ENCODE measurements around the gene CCL4L2.
A peak's percentile ranks its signal among the peaks of the same experiment; 100 is the strongest.
"Not testable (repeated sequence)": the region's sequence is repeated elsewhere in the genome, so short reads cannot be mapped to it uniquely, and the experiment has no call there.

CCL4L2 gene

DNA sequence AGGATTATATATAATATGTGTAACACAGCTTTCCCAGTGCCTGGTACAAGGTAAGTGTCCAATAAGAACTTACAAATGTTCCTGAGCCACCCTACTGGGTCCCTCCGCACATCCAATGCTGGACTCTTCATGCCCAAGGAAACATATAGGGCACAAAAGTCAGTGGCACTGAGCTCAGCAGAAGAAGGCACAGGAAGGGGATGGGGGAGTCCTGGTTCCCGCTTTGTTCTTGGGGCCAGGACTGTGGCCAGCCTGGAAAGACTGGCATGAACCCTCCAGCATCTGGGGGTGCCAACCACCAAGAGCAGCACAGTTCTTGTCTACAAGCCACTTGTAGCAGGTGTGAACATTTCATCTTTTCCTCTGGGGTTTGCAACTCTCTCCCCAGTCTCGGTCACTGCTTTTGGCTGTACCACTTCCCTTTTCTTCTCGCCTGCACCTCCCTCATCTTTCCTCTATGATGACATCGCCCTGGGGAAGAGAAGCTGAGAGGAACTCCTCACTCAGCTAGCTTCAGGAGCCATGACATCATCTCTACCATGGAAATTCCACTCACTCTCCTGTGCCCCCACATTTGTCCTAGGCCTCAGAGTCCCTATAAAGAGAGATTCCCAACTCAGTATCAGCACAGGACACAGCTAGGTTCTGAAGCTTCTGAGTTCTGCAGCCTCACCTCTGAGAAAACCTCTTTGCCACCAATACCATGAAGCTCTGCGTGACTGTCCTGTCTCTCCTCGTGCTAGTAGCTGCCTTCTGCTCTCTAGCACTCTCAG lies at the start of gene CCL4L2:
TSS of gene CCL4L2 (plus strand) at position 625 of the 773 bp plus-strand sequence.
- H3K4me1 ChIP-seq (ENCODE audit: control insufficient read depth in 5 of 5, insufficient read depth in 5 of 5, low read length in 5 of 5): peaks cover 0 to 23% (median 0%) of the 10 kb centered on the region in 5 donors
- not testable (repeated sequence) for H3K27me3 ChIP-seq (ENCODE audit: control insufficient read depth in 5 of 5, insufficient read depth in 4 of 5, low read length in 5 of 5); H3K9me3 ChIP-seq (ENCODE audit: control insufficient read depth in 5 of 5, low read length in 5 of 5); H3K36me3 ChIP-seq (ENCODE audit: control insufficient read depth in 5 of 5, insufficient read depth in 5 of 5, low read length in 5 of 5); H3K4me3 ChIP-seq (ENCODE audit: low read depth in 1 of 5, low read length in 5 of 5); H3K9ac ChIP-seq (ENCODE audit: low read length in 5 of 5); H3K27ac ChIP-seq (ENCODE audit: low read depth, low read length)

DNA sequence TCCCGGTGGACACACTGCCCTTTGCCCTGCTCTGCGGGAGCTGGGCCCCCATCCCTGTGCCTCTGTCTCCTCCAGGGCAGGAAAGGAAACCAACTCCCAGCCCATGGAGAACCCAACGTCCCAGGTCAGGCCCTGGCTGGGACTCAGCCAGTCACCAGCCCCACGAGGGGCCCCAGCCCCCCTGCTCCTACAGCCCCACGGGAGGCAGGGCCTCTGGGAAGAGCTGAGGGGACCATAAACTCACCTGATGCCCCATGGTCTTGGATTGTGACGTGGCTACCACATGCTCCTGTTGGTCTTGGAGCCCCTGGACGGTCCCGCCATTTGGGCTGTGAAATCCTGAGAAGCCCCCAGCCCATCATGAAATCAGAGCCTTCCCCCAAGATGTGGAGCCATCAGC lies 42.0 kb upstream of the CCL4L2 start:
- H3K36me3 ChIP-seq (ENCODE audit: control insufficient read depth in 5 of 5, insufficient read depth in 5 of 5, low read length in 5 of 5); H3K4me1 ChIP-seq (ENCODE audit: control insufficient read depth in 5 of 5, insufficient read depth in 5 of 5, low read length in 5 of 5); H3K27me3 ChIP-seq (ENCODE audit: control insufficient read depth in 5 of 5, insufficient read depth in 4 of 5, low read length in 5 of 5); H3K4me3 ChIP-seq (ENCODE audit: low read depth in 1 of 5, low read length in 5 of 5); H3K9ac ChIP-seq (ENCODE audit: low read length in 5 of 5); H3K27ac ChIP-seq (ENCODE audit: low read depth, low read length); H3K9me3 ChIP-seq (ENCODE audit: control insufficient read depth in 5 of 5, low read length in 5 of 5): not testable (repeated sequence)

DNA sequence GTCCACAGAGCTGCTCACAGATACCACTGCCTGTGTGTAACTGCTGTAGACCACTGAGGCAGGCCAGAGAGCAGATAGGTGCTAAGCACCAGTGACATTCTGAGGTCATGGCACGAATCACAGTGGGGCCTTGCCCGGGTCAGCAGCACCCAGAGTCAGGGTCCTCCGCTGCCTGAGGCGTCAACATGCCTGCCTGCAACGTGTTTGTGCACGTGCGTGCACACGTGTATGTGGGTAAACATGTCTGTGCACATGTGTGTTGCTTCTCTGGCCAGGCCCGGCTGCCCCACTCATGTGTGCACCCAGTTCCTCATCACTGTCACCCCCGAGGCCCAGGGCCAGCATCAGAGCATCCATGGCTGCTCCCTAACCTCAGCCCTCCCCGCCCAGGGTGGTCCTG lies 34.3 kb upstream of the CCL4L2 start, which contains the start of gene TBC1D3B:
TSS of gene TBC1D3B (minus strand) at position 101 of the 400 bp plus-strand sequence. CDS start 1,586 bp downstream, outside the sequence.
- not testable (repeated sequence) for H3K9me3 ChIP-seq (ENCODE audit: control insufficient read depth in 5 of 5, low read length in 5 of 5); H3K27ac ChIP-seq (ENCODE audit: low read depth, low read length); H3K9ac ChIP-seq (ENCODE audit: low read length in 5 of 5); H3K27me3 ChIP-seq (ENCODE audit: control insufficient read depth in 5 of 5, insufficient read depth in 4 of 5, low read length in 5 of 5); H3K4me1 ChIP-seq (ENCODE audit: control insufficient read depth in 5 of 5, insufficient read depth in 5 of 5, low read length in 5 of 5); H3K4me3 ChIP-seq (ENCODE audit: low read depth in 1 of 5, low read length in 5 of 5); H3K36me3 ChIP-seq (ENCODE audit: control insufficient read depth in 5 of 5, insufficient read depth in 5 of 5, low read length in 5 of 5)

DNA sequence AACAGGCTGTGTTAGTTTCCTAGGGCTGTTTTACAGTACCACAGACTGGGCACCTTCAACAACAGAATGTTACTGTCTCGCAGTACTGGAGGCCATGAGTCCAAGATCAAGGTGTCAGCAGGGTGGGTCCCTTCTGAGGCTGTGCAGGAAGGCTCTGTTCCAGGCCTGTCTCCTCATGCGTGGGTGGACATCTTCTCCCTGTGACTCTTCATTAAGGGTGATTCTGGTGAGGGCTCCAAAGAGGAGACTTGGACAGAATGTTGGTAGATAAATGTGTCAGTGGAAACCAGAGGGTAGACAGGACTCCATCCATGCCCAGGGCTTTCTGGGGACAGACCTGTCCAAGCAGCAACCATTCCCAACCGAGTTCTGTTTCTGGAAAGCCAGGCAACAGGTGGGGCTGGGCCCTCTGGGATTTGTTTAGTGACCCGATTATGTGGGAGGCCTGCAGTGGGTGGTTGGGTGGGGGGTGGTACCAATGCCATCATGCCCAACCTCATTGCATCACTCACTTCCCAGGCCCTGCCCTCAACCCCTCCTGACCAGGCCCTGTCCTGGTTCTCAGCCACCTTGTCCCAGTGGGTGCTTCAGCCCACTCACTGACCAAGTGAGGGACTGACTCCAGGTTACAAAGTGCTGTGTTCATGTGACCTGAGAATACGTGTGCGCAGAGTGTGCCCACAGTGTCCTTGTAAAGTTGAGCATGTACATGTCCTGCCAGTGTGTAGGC lies 29.3 kb upstream of the CCL4L2 start:
- H3K36me3 ChIP-seq (ENCODE audit: control insufficient read depth in 5 of 5, insufficient read depth in 5 of 5, low read length in 5 of 5); H3K27ac ChIP-seq (ENCODE audit: low read depth, low read length); H3K9ac ChIP-seq (ENCODE audit: low read length in 5 of 5); H3K9me3 ChIP-seq (ENCODE audit: control insufficient read depth in 5 of 5, low read length in 5 of 5): not testable (repeated sequence)
- Histone ChIP-seq H3K4me1 (ENCODE audit: control insufficient read depth in 5 of 5, insufficient read depth in 5 of 5, low read length in 5 of 5) (peaks cover 3 to 22% (median 10%) of the 10 kb centered on the region in 5 donors), H3K4me3 (ENCODE audit: low read depth in 1 of 5, low read length in 5 of 5) (peak overlapping the region in 1 of 5 donors; percentile 82), H3K27me3 (ENCODE audit: control insufficient read depth in 5 of 5, insufficient read depth in 4 of 5, low read length in 5 of 5) (peaks cover 0 to 12% (median 6%) of the 10 kb centered on the region in 5 donors)

DNA sequence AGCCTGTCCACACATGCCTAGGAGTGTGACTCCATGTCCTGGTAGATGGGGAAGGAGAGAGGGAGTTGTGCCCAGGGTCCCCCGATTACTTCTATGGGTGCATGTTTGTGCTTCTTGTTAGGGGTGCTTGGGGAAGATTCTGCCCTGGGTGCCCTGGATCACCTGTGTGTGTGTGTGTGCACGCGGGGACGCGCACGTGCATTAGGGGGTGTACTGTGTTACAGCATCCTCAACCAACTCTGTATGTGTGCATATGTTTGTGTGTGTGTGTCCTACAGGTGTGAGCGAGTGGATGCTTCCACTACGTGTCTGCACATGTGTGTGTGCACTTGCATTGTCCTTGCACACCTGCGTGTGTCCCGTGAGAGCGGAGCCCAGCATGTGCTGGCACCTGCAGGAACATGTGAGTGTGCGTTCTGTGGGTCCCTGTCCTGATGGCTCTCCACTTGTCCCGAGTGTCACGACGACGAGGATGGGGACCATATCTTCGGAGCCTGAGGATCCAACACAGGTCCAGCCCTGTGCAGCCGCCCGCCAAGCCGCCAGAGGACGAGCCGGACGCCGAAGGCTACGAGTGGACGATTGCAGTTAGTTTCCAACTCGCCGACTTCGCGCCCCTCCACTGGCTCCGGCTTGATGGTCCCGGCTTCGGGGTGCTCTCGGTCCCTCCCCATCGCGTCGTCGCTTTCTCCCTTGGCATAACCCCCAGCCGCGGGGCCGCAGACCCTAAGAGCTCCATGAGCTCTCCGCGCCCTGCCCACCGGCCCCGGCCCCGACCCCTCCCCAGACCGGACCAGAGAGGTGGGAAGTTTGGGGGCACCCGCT lies 28.5 kb upstream of the CCL4L2 start:
- Histone ChIP-seq H3K27ac (ENCODE audit: low read depth, low read length) (no peak overlapping the region), H3K9me3 (ENCODE audit: control insufficient read depth in 5 of 5, low read length in 5 of 5) (no peaks in the 10 kb centered on the region), H3K36me3 (ENCODE audit: control insufficient read depth in 5 of 5, insufficient read depth in 5 of 5, low read length in 5 of 5) (no peaks in the 10 kb centered on the region), H3K9ac (ENCODE audit: low read length in 5 of 5) (peak overlapping the region in 3 of 5 donors; percentile 51 to 62 (median 56)), H3K27me3 (ENCODE audit: control insufficient read depth in 5 of 5, insufficient read depth in 4 of 5, low read length in 5 of 5) (peaks cover 0 to 12% (median 6%) of the 10 kb centered on the region in 5 donors), H3K4me1 (ENCODE audit: control insufficient read depth in 5 of 5, insufficient read depth in 5 of 5, low read length in 5 of 5) (peaks cover 3 to 28% (median 10%) of the 10 kb centered on the region in 5 donors), H3K4me3 (ENCODE audit: low read depth in 1 of 5, low read length in 5 of 5) (peak overlapping the region in 4 of 5 donors; percentile 37 to 82 (median 64))

DNA sequence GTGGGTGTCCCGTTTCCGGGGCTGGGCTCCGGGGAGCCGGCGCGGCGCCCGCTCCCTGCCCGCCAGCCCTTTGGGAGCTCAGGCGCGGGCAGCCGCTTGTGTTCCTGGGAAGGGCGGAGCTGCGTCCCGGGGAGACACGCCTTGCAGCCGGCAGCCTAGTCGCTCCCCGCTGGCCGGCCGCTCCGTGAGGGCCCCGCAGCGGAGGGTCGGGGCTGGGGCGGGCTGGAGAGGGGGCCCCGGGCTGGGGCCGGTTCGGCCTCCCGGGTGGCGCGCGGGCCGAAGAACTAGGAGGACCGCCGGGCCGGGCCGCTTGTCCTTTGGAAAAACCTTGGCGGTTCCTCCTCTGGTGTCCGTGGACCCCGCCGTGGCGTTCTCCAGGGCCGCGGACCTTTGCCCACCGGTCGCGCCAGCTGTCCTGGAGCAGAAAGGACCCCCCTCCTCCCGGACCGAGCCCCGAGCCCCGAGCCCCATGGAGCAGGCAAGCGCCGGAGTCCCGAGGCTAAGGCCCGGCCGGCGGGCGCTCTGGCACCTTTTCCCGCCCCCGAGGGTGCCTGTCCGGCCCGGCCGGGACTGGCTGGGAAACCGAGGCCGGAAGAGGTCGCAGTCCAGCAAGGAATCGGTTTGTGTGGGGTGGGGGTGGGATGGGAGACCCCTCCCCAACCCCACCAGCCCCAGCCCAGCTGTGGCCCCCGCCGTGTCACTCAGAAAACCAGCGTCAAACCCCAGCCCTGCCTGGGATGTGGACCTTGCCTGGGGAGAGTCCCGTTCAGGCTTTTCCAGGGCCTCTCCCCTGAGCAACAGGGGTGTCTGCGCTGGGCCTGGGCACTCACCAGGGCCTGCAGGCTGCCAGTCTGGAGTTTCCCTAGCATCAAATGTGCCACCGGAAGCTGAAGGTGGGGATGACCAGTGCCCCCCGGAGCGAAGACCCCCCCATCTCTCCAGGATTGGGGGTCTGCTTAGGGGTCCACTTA lies 27.6 kb upstream of the CCL4L2 start:
- no peaks in the 10 kb centered on the region for H3K36me3 ChIP-seq (ENCODE audit: control insufficient read depth in 5 of 5, insufficient read depth in 5 of 5, low read length in 5 of 5)
- H3K27ac ChIP-seq (ENCODE audit: low read depth, low read length): no peak overlapping the region
- H3K9ac ChIP-seq (ENCODE audit: low read length in 5 of 5): peak overlapping the region in 3 of 5 donors; percentile 47 to 62 (median 51)
- peak overlapping the region in 4 of 5 donors; percentile 37 to 82 (median 64) for H3K4me3 ChIP-seq (ENCODE audit: low read depth in 1 of 5, low read length in 5 of 5)
- peaks cover 0 to 13% (median 6%) of the 10 kb centered on the region in 5 donors for H3K27me3 ChIP-seq (ENCODE audit: control insufficient read depth in 5 of 5, insufficient read depth in 4 of 5, low read length in 5 of 5)
- H3K9me3 ChIP-seq (ENCODE audit: control insufficient read depth in 5 of 5, low read length in 5 of 5): no peaks in the 10 kb centered on the region
- peaks cover 3 to 35% (median 10%) of the 10 kb centered on the region in 5 donors for H3K4me1 ChIP-seq (ENCODE audit: control insufficient read depth in 5 of 5, insufficient read depth in 5 of 5, low read length in 5 of 5)

DNA sequence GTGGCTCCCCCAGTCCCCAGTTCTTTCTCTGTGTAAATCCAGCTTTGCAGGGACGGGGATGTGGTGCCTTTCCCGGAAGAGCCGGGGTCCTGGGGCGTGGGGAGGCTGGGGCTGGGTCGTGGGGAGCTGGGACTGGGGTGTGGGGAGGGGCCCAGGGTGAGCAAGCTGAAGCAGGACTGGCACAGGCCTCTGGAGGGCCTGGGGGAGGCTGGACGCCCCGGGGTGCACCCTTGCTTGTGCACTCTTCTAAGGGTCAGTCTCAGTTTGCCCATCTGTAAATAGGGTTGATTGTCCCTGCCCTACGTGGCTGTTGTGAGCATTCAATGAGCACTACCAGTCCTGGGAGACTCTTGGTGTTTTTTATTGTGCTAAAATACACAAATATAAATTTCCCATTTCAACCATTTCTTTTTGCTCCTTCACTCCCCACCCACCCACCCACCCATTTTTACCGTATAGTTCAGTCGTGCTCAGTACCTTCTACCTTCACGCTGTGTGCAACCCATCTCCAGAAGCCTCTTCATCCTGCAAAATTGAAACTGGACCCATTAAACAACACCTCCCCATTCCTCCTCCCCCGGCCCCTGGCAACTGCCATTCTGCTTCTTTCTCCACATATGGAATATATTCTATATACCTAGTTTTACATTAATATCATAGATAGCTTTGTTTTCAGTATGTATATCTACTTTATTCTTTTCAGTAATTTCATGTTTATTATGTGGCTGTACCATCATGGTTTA lies 26.7 kb upstream of the CCL4L2 start:
- Histone ChIP-seq H3K4me3 (ENCODE audit: low read depth in 1 of 5, low read length in 5 of 5) (peak overlapping the region in 3 of 5 donors; percentile 63 to 82 (median 64)), H3K36me3 (ENCODE audit: control insufficient read depth in 5 of 5, insufficient read depth in 5 of 5, low read length in 5 of 5) (no peaks in the 10 kb centered on the region), H3K27me3 (ENCODE audit: control insufficient read depth in 5 of 5, insufficient read depth in 4 of 5, low read length in 5 of 5) (peaks cover 0 to 15% (median 6%) of the 10 kb centered on the region in 5 donors), H3K4me1 (ENCODE audit: control insufficient read depth in 5 of 5, insufficient read depth in 5 of 5, low read length in 5 of 5) (peaks cover 3 to 39% (median 10%) of the 10 kb centered on the region in 5 donors), H3K9me3 (ENCODE audit: control insufficient read depth in 5 of 5, low read length in 5 of 5) (no peaks in the 10 kb centered on the region), H3K27ac (ENCODE audit: low read depth, low read length) (no peak overlapping the region), H3K9ac (ENCODE audit: low read length in 5 of 5) (peak overlapping the region in 1 of 5 donors; percentile 62)

DNA sequence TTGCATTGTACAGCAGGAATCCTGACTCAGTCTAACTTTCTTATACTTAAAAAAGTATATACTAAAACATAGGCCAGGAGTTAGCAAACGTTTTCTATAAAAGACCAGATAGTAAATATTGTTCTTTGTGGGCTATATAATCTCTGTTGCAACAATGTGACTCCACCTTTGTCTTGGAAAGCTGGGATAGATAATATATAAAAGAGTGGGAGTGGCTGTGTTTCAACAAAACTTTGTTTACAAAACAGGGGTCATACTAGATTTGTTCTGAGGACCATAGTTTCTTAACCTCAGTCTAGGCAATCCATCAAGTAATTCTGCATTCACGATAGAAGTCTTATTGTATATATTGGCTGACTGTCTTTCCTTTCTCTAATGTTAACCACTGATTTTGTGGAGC lies 25.4 kb upstream of the CCL4L2 start:
- H3K9ac ChIP-seq (ENCODE audit: low read length in 5 of 5): no peak overlapping the region
- H3K9me3 ChIP-seq (ENCODE audit: control insufficient read depth in 5 of 5, low read length in 5 of 5): no peaks in the 10 kb centered on the region
- H3K36me3 ChIP-seq (ENCODE audit: control insufficient read depth in 5 of 5, insufficient read depth in 5 of 5, low read length in 5 of 5): no peaks in the 10 kb centered on the region
- peaks cover 0 to 15% (median 6%) of the 10 kb centered on the region in 5 donors for H3K27me3 ChIP-seq (ENCODE audit: control insufficient read depth in 5 of 5, insufficient read depth in 4 of 5, low read length in 5 of 5)
- peaks cover 3 to 48% (median 10%) of the 10 kb centered on the region in 5 donors for H3K4me1 ChIP-seq (ENCODE audit: control insufficient read depth in 5 of 5, insufficient read depth in 5 of 5, low read length in 5 of 5)
- H3K4me3 ChIP-seq (ENCODE audit: low read depth in 1 of 5, low read length in 5 of 5): no peak overlapping the region
- no peak overlapping the region for H3K27ac ChIP-seq (ENCODE audit: low read depth, low read length)
